Calu3 (cell line): ENCODE results near the gene ULBP3. TPM values are rescaled to one million over a fixed set of nuclear protein-coding genes. Genes with fewer than 3 reads are reported as not detected.
"Not testable (repeated sequence)": the region's sequence is repeated elsewhere in the genome, so short reads cannot be mapped to it uniquely, and the experiment has no call there.

Source experiments
- BruUV-seq: library from RNA; stranded (reverse); fragments of 400-500 nt; replicated peaks from 2 replicates; lab custom pipeline; 2021; lab: Mats Ljungman, UMichigan
- CTCF ChIA-PET: fragments of 300-600 bp; sonication (Branson Sonifier 250); formaldehyde crosslinking; loops from one replicate; lab custom pipeline; 2022; ENCODE audit warnings: antibody characterized with exemption; lab: Charles Lee
- DNase-seq: peaks from one replicate; pipeline ENCODE4 v3.0.0; 2022
- H3K27ac Mint-ChIP-seq: one replicate; pipeline ENCODE4 v1.8.0; 2022; ENCODE audit warnings: mixed read lengths; ENCODE audit not compliant: unreplicated experiment
- H3K27me3 Mint-ChIP-seq: one replicate; pipeline ENCODE4 v1.8.0; 2022; ENCODE audit warnings: mixed read lengths; ENCODE audit not compliant: unreplicated experiment
- H3K36me3 Mint-ChIP-seq: one replicate; pipeline ENCODE4 v1.8.0; 2022; ENCODE audit warnings: mild to moderate bottlenecking, moderate library complexity, mixed read lengths; ENCODE audit not compliant: insufficient read depth, unreplicated experiment
- H3K4me1 Mint-ChIP-seq: one replicate; pipeline ENCODE4 v1.8.0; 2022; ENCODE audit warnings: mild to moderate bottlenecking, low read depth, mixed read lengths; ENCODE audit not compliant: unreplicated experiment
- H3K4me3 Mint-ChIP-seq: one replicate; pipeline ENCODE4 v1.8.0; 2022; ENCODE audit warnings: mild to moderate bottlenecking, low read depth, moderate library complexity, mixed read lengths; ENCODE audit not compliant: unreplicated experiment
- H3K9me3 Mint-ChIP-seq: one replicate; pipeline ENCODE4 v1.8.0; 2022; ENCODE audit warnings: low read depth, mixed read lengths; ENCODE audit not compliant: unreplicated experiment
- intact Hi-C: fragments of 100-400 bp; cut with micrococcal nuclease; formaldehyde crosslinking; loops from one replicate; pipeline ENCODE4 v1.10.0; 2022; ENCODE audit not compliant: unreplicated experiment
- total RNA-seq: library from RNA; stranded (reverse); gene quantifications from 2 replicates; pipeline ENCODE4 v1.2.3, GENCODE V29; 2022

The ULBP3 gene
- total RNA-seq, 1 experiment from 2014 or later = 8.4 TPM

- peaks cover 10% of the 10 kb centered on the region for H3K4me1 Mint-ChIP-seq
- H3K27ac Mint-ChIP-seq, H3K9me3 Mint-ChIP-seq, BruUV-seq, DNase-seq, intact Hi-C loops, H3K36me3 Mint-ChIP-seq, CTCF ChIA-PET, H3K4me3 Mint-ChIP-seq: not testable (repeated sequence)
- H3K27me3 Mint-ChIP-seq = peaks cover 64% of the 10 kb centered on the region
These were observed 55.8 kb downstream of the ULBP3 start for GRCh38 chr6:150012846-150013784.

Other genes starting within 250 kb of the ULBP3 start
- 27.4 and 31.1 TPM in 2 replicates for gene LRP11, start 204.8 kb downstream of the ULBP3 start, total RNA-seq
- 0.22 TPM in 1 of 2 replicates, not detected in the other for gene RAET1E, start 171.0 kb downstream of the ULBP3 start, total RNA-seq
- 0.54 TPM in 1 of 2 replicates, not detected in the other for gene RAET1G, start 146.0 kb downstream of the ULBP3 start, total RNA-seq
- 7.1 and 7.6 TPM in 2 replicates for gene ULBP2, start 127.1 kb downstream of the ULBP3 start, total RNA-seq
- 2.2 and 2.5 TPM in 2 replicates for gene ULBP1, start 105.2 kb downstream of the ULBP3 start, total RNA-seq
- 1.3 and 2.3 TPM in 2 replicates for gene RAET1L, start 43.6 kb downstream of the ULBP3 start, total RNA-seq
- 2.7 and 3.6 TPM in 2 replicates for gene PPP1R14C, start 73.9 kb upstream of the ULBP3 start, total RNA-seq